Measurements from ENCODE around the gene KRTAP13-1. TPM values are rescaled to one million over a fixed set of nuclear protein-coding genes. Genes with fewer than 3 reads are reported as not detected.

Gene KRTAP13-1
- total RNA-seq, 1 donor from 2014 or later: not detected

Other genes with a start within 250 kb of the KRTAP13-1 start
- gene CLDN17, start 229.2 kb upstream of the KRTAP13-1 start, total RNA-seq: not detected
- gene CLDN8, start 179.9 kb upstream of the KRTAP13-1 start, total RNA-seq: not detected
- gene KRTAP24-1, start 113.1 kb upstream of the KRTAP13-1 start, total RNA-seq: not detected
- not detected for gene KRTAP25-1, start 106.5 kb upstream of the KRTAP13-1 start, total RNA-seq
- gene KRTAP26-1, start 75.7 kb upstream of the KRTAP13-1 start, total RNA-seq: not detected
- gene KRTAP27-1, start 58.3 kb upstream of the KRTAP13-1 start, total RNA-seq: not detected
- gene KRTAP23-1, start 47.4 kb upstream of the KRTAP13-1 start, total RNA-seq: not detected
- gene KRTAP13-2, start 23.8 kb upstream of the KRTAP13-1 start, total RNA-seq: not detected
- gene KRTAP13-3, start 29.9 kb downstream of the KRTAP13-1 start, total RNA-seq: not detected
- not detected for gene KRTAP13-4, start 34.2 kb downstream of the KRTAP13-1 start, total RNA-seq
- not detected for gene KRTAP15-1, start 44.2 kb downstream of the KRTAP13-1 start, total RNA-seq
- not detected for gene KRTAP19-1, start 84.3 kb downstream of the KRTAP13-1 start, total RNA-seq
- gene KRTAP19-2, start 91.4 kb downstream of the KRTAP13-1 start, total RNA-seq: not detected
- gene KRTAP19-3, start 96.0 kb downstream of the KRTAP13-1 start, total RNA-seq: not detected
- not detected for gene KRTAP19-4, start 101.1 kb downstream of the KRTAP13-1 start, total RNA-seq
- gene KRTAP19-5, start 106.1 kb downstream of the KRTAP13-1 start, total RNA-seq: not detected
- not detected for gene KRTAP19-6, start 145.8 kb downstream of the KRTAP13-1 start, total RNA-seq
- gene KRTAP19-7, start 165.3 kb downstream of the KRTAP13-1 start, total RNA-seq: not detected
- gene KRTAP22-2, start 194.4 kb downstream of the KRTAP13-1 start, total RNA-seq: not detected
- gene KRTAP6-3, start 196.4 kb downstream of the KRTAP13-1 start, total RNA-seq: not detected
- not detected for gene KRTAP6-2, start 202.9 kb downstream of the KRTAP13-1 start, total RNA-seq
- not detected for gene KRTAP22-1, start 205.1 kb downstream of the KRTAP13-1 start, total RNA-seq
- gene KRTAP6-1, start 217.9 kb downstream of the KRTAP13-1 start, total RNA-seq: not detected
- gene KRTAP20-1, start 220.4 kb downstream of the KRTAP13-1 start, total RNA-seq: not detected
- not detected for gene KRTAP20-4, start 224.6 kb downstream of the KRTAP13-1 start, total RNA-seq
- not detected for gene KRTAP20-2, start 239.2 kb downstream of the KRTAP13-1 start, total RNA-seq
- gene KRTAP20-3, start 246.8 kb downstream of the KRTAP13-1 start, total RNA-seq: not detected